Loucy (cell line): ENCODE results near the gene CRTAC1.

Source experiments
- H2AFZ ChIP-seq: fragments of 200-600 bp; sonication (generic); 2 replicates; pipeline ENCODE4 v1.6.0; 2016; ENCODE audit warnings: antibody characterized with exemption, mild to moderate bottlenecking, low read length, moderate library complexity
- H3F3A ChIP-seq: fragments of 200-600 bp; 2 replicates; pipeline ENCODE4 v1.6.0; 2016; ENCODE audit warnings: antibody characterized with exemption, low read depth, mild to moderate bottlenecking
- H3K27me3 ChIP-seq: fragments of 200-600 bp; sonication (generic); 2 replicates; pipeline ENCODE4 v1.6.1; 2014; ENCODE audit warnings: low read length, mild to moderate bottlenecking; ENCODE audit not compliant: insufficient read depth, poor library complexity, severe bottlenecking
- H3K36me3 ChIP-seq: fragments of 200-600 bp; sonication (generic); 2 replicates; pipeline ENCODE4 v1.6.1; 2016; ENCODE audit warnings: low read length; ENCODE audit not compliant: insufficient read depth
- H3K4me1 ChIP-seq: fragments of 200-600 bp; sonication (generic); 2 replicates; pipeline ENCODE4 v1.5.1; 2014; ENCODE audit warnings: low read length, mild to moderate bottlenecking; ENCODE audit not compliant: insufficient read depth, poor library complexity, severe bottlenecking
- H3K4me2 ChIP-seq: fragments of 200-600 bp; sonication (generic); 2 replicates; pipeline ENCODE4 v1.6.0; 2014; ENCODE audit warnings: antibody characterized with exemption, low read length, low read depth, mild to moderate bottlenecking; ENCODE audit not compliant: poor library complexity, severe bottlenecking
- H3K4me3 ChIP-seq: fragments of 200-600 bp; sonication (generic); 2 replicates; pipeline ENCODE4 v1.5.1; 2014; ENCODE audit warnings: low read length, mild to moderate bottlenecking, mixed read lengths; ENCODE audit not compliant: poor library complexity, severe bottlenecking
- H3K79me2 ChIP-seq: fragments of 200-600 bp; sonication (generic); 2 replicates; pipeline ENCODE4 v1.6.1; 2014; ENCODE audit warnings: low read length; ENCODE audit not compliant: insufficient read depth
- H3K9ac ChIP-seq: fragments of 200-600 bp; sonication (generic); 2 replicates; pipeline ENCODE4 v1.6.0; 2014; ENCODE audit warnings: mild to moderate bottlenecking, low read depth, low read length, moderate library complexity; ENCODE audit not compliant: poor library complexity, severe bottlenecking
- H3K9me2 ChIP-seq: fragments of 200-600 bp; sonication (generic); replicated peaks from 2 replicates; pipeline ENCODE4 v1.6.1; 2016; ENCODE audit warnings: low read depth, low read length, mixed read lengths
- H3K9me3 ChIP-seq: fragments of 200-600 bp; sonication (generic); 2 replicates; pipeline ENCODE4 v1.6.1; 2014; ENCODE audit warnings: mild to moderate bottlenecking, antibody characterized with exemption, low read length, low read depth; ENCODE audit not compliant: insufficient read depth
- H4K20me1 ChIP-seq: fragments of 200-600 bp; sonication (generic); 2 replicates; pipeline ENCODE4 v1.6.0; 2014; ENCODE audit warnings: antibody characterized with exemption, low read length, mild to moderate bottlenecking; ENCODE audit not compliant: insufficient read depth, poor library complexity, severe bottlenecking
- EZH2phosphoT487 ChIP-seq: fragments of 200-600 bp; IDR thresholded peaks from 2 replicates; pipeline ENCODE4 v1.6.1; 2018; ENCODE audit warnings: antibody characterized with exemption, mild to moderate bottlenecking, moderate library complexity, borderline replicate concordance
- TF ChIP-seq, protein P1 (sequence below): fragments of 200-600 bp; sonication (generic); conservative IDR thresholded peaks from 2 replicates; pipeline ENCODE4 v1.5.1; 2014; ENCODE audit warnings: mild to moderate bottlenecking, antibody characterized with exemption, low read length

The CRTAC1 gene

DNA sequence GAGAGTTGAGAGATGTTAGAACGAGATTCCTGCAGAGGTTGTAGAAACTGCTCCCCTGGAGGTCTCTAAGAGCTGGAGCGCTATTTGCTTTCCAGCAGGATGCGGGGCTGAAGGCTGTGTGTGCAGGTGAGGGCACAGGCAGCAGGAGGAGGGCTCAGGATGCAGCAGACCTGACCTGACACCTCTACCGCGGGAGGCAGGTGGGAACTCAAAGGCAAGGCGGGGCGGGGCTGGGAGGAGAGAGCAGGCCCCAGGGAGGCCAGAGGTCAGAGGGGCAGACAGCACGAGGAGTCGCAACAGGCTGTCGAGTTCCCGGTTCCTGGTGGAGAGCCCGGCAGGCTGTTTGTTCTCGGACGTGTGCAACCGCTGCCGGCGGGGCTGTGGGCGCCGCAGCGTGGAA is 7.9 kb upstream of the CRTAC1 start:
- Histone ChIP-seq H2AFZ (no peak overlapping the region), H3K36me3 (no peaks in the 10 kb centered on the region), H3K9ac (no peak overlapping the region), H3K4me1 (no peaks in the 10 kb centered on the region), H3K4me3 (no peak overlapping the region), H4K20me1 (no peaks in the 10 kb centered on the region), H3K27me3 (no peaks in the 10 kb centered on the region), H3F3A (no peaks in the 10 kb centered on the region), H3K79me2 (no peaks in the 10 kb centered on the region), H3K9me3 (no peaks in the 10 kb centered on the region), H3K4me2 (no peak overlapping the region), H3K9me2 (no peaks in the 10 kb centered on the region)
- TF ChIP-seq, protein P1, sequence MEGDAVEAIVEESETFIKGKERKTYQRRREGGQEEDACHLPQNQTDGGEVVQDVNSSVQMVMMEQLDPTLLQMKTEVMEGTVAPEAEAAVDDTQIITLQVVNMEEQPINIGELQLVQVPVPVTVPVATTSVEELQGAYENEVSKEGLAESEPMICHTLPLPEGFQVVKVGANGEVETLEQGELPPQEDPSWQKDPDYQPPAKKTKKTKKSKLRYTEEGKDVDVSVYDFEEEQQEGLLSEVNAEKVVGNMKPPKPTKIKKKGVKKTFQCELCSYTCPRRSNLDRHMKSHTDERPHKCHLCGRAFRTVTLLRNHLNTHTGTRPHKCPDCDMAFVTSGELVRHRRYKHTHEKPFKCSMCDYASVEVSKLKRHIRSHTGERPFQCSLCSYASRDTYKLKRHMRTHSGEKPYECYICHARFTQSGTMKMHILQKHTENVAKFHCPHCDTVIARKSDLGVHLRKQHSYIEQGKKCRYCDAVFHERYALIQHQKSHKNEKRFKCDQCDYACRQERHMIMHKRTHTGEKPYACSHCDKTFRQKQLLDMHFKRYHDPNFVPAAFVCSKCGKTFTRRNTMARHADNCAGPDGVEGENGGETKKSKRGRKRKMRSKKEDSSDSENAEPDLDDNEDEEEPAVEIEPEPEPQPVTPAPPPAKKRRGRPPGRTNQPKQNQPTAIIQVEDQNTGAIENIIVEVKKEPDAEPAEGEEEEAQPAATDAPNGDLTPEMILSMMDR: no peak
- TF ChIP-seq EZH2phosphoT487: no peak

DNA sequence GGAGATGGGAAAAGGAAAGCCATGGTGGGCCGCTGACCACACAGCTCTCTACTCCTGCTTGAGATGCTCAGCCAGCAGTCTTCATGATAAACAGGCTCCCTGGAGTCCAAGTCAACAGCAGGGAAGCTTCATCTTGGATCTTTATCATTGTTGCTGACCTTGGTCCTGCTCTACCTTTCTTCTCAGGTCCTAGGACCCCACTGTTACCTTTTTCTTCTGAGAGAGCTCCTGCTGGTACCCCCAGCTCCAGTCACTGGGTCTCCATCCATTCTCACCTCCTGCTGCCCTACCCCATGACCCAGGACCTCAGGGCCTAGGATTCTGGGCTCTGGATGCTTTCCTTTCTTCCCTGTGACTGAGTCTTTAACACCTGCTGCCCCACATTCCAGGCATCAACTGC is 5.2 kb upstream of the CRTAC1 start:
- no peaks in the 10 kb centered on the region for H3K9me2 ChIP-seq
- no peaks in the 10 kb centered on the region for H3K9me3 ChIP-seq
- no peak overlapping the region for H2AFZ ChIP-seq
- H3K36me3 ChIP-seq: no peaks in the 10 kb centered on the region
- no peak overlapping the region for H3K4me3 ChIP-seq
- H3K9ac ChIP-seq: no peak overlapping the region
- no peaks in the 10 kb centered on the region for H4K20me1 ChIP-seq
- H3K4me2 ChIP-seq: no peak overlapping the region
- H3F3A ChIP-seq: no peaks in the 10 kb centered on the region
- H3K27me3 ChIP-seq: no peaks in the 10 kb centered on the region
- TF ChIP-seq, protein P1: no peak
- no peaks in the 10 kb centered on the region for H3K79me2 ChIP-seq
- H3K4me1 ChIP-seq: no peaks in the 10 kb centered on the region

GRCh38 chr10:98033515-98033914 is 3.1 kb upstream of the CRTAC1 start:
- no peaks in the 10 kb centered on the region for H3K27me3 ChIP-seq
- H3K9me2 ChIP-seq: no peaks in the 10 kb centered on the region
- TF ChIP-seq EZH2phosphoT487: no peak
- TF ChIP-seq, protein P1: no peak

More at GRCh38 chr10:98033515-98033914, 3.1 kb upstream of the CRTAC1 start:
- no peaks in the 10 kb centered on the region for H3K4me1 ChIP-seq
- H3F3A ChIP-seq: no peaks in the 10 kb centered on the region
- no peak overlapping the region for H2AFZ ChIP-seq
- H4K20me1 ChIP-seq: no peaks in the 10 kb centered on the region
- no peak overlapping the region for H3K4me2 ChIP-seq
- H3K9ac ChIP-seq: no peak overlapping the region
- H3K36me3 ChIP-seq: no peaks in the 10 kb centered on the region
- no peak overlapping the region for H3K4me3 ChIP-seq
- H3K79me2 ChIP-seq: no peaks in the 10 kb centered on the region
- H3K9me3 ChIP-seq: no peaks in the 10 kb centered on the region
